Muscle of leg (tissue), 11 donors: ENCODE measurements around the gene ATP7B. TPM values are rescaled to one million over a fixed set of nuclear protein-coding genes. Genes with fewer than 3 reads are reported as not detected.

ENCODE experiments used
- DNase-seq: peaks from one replicate; pipeline ENCODE4 v3.0.0; 2013
- H3K27ac ChIP-seq: one replicate; pipeline ENCODE4 v1.5.1; 2013; ENCODE audit warnings: mild to moderate bottlenecking, low read length, control low read depth
- H3K27me3 ChIP-seq: one replicate; pipeline ENCODE4 v1.6.1; 2013; ENCODE audit warnings: low read length; ENCODE audit not compliant: control insufficient read depth, insufficient read depth
- H3K36me3 ChIP-seq: one replicate; pipeline ENCODE4 v1.6.1; 2013; ENCODE audit warnings: low read length; ENCODE audit not compliant: control insufficient read depth, insufficient read depth
- H3K4me1 ChIP-seq: one replicate; pipeline ENCODE4 v1.6.1; 2013; ENCODE audit warnings: low read length; ENCODE audit not compliant: control insufficient read depth, insufficient read depth
- H3K4me3 ChIP-seq: one replicate; pipeline ENCODE4 v1.5.1; 2013; ENCODE audit warnings: low read length, control low read depth
- H3K9me3 ChIP-seq: replicated peaks from 2 replicates; pipeline ENCODE4 v1.6.1; 2013; ENCODE audit warnings: low read depth, low read length; ENCODE audit not compliant: control insufficient read depth
- WGBS: methylation state at CpG from one replicate; pipeline ENCODE4 v1.1.5; 2013; ENCODE audit warnings: missing lambda C conversion rate; ENCODE audit not compliant: insufficient coverage; 5-methylcytosine and 5-hydroxymethylcytosine counted together
- polyA plus RNA-seq, 8 donors: library from polyadenylated mRNA; unstranded; fragments of 120-200 nt; gene quantifications; one replicate each; pipeline versions ENCODE4 v1.2.1 to v1.2.3, GENCODE V29; 2013; ENCODE audit warnings: inconsistent platforms in 1 of 8, low replicate concordance in 1 of 8; ENCODE audit not compliant: insufficient read length in 8 of 8, insufficient read depth in 1 of 8
- total RNA-seq: library from RNA; stranded (reverse); fragments of 120-200 nt; gene quantifications from one replicate; pipeline ENCODE4 v1.2.4, GENCODE V29; 2013

Gene ATP7B
- total and polyA plus RNA-seq, 9 donors: 5.1 to 8.6 (median 7.0) TPM

- WGBS: 74% methylated on average over 3 of the region's 6 CpGs
- Histone ChIP-seq H3K9me3 (no peaks in the 10 kb centered on the region), H3K27me3 (no peaks in the 10 kb centered on the region), H3K4me3 (no peak overlapping the region), H3K36me3 (no peaks in the 10 kb centered on the region), H3K27ac (no peak overlapping the region), H3K4me1 (no peaks in the 10 kb centered on the region)
- no peak for DNase-seq
Measured at GRCh38 chr13:51905787-51906186, 105.5 kb downstream of the ATP7B start.

- Histone ChIP-seq H3K27me3 (no peaks in the 10 kb centered on the region), H3K36me3 (no peaks in the 10 kb centered on the region), H3K4me3 (no peak overlapping the region), H3K27ac (no peak overlapping the region), H3K9me3 (no peaks in the 10 kb centered on the region), H3K4me1 (no peaks in the 10 kb centered on the region)
- WGBS: 60% methylated on average over 2 of the region's 4 CpGs
- no peak for DNase-seq
Measured at GRCh38 chr13:51902776-51903175, 108.5 kb downstream of the ATP7B start.

DNA sequence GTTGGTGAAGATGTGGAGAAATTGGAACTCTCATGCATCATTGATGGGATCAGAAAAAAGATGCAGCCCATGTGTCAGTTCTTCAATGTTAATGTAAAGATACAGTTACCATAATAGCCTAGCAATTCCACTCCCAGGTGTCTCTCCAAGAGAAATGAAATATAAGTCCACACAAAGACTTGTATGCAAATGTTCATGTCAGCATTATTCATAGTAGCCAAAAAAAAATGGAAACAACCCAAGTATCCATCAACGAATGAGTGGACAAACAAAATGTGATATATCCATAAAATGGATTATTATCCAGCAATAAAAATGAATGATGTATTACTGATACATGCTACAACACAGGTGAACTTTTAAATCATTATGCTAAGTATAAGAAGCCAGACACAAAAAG is 110.8 kb downstream of the ATP7B start:
- H3K27me3 ChIP-seq: no peaks in the 10 kb centered on the region
- no peaks in the 10 kb centered on the region for H3K9me3 ChIP-seq
- H3K4me1 ChIP-seq: no peaks in the 10 kb centered on the region
- WGBS: no CpG with 5 or more reads among the region's 1 CpG
- DNase-seq: no peak
- no peak overlapping the region for H3K27ac ChIP-seq
- H3K36me3 ChIP-seq: no peaks in the 10 kb centered on the region
- H3K4me3 ChIP-seq: no peak overlapping the region

DNA sequence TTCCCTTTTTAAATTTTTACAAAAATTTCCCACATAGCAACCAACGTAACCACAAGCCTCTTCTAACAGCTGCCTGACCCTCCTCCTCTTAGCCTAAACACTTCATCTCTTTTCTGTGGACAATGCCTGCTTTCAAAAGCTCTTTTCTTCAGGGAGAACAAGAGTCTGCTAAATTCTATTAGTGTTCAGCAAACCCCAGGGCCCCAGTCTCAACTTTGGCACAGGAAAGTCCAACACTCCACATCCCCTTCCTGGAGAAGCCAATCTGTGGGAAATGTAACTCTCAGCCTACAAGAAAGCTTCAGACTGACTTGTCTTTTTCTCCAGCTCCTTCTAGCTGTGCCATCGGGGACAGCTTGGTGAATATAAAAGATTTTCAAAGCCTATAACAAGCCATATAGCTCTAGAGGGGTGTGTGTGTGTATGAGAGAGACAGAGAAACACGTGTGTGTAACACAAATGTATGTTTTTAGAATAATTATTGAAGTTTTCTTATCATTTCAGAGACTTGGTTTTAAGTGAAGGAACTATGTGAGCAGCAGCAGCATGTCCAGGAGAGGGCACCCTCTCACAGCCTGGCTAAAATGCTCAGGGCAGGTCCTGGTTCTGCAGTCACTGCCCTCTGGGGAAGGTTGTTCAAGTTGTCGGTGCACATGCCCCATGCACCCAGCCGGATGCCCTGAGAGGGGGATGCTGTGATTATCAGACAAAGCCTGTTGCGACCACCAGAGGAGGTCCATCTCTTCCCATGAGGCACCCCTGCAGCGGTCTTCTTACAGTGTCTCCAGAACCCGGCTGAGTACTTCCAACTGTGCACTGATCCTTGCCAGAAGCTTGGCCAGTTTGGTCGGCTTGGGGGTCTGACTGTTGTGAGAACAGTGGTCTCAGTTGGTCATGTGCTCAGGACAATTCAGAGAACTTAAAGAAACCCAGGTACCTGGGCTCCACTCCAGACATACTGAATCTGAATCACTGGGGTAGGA is 115.1 kb downstream of the ATP7B start:
- WGBS: 30% methylated on average over 5 of the region's 9 CpGs
- Histone ChIP-seq H3K9me3 (no peaks in the 10 kb centered on the region), H3K36me3 (no peaks in the 10 kb centered on the region), H3K27ac (no peak overlapping the region), H3K27me3 (no peaks in the 10 kb centered on the region), H3K4me3 (no peak overlapping the region), H3K4me1 (no peaks in the 10 kb centered on the region)
- peak; percentile 43 for DNase-seq

DNA sequence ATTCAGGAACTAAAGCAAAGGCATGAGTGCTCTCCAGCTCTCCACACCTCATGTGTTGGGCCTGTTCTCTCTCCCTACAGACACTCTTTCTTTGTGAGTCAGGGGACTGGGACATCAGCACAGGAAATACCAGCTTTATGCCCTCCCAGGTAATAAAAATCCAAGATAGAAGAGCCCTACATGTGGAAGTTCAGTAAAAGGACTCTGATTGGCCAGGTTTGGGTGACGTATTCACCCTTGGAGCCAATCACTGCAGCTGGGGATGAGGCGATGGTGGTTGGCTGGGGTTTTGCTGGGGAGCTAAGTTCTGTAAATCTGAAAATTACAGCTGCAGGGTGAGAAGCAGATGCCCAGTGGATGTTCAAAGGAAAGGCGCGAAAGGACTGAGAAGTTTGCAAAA is 117.0 kb downstream of the ATP7B start:
- no peaks in the 10 kb centered on the region for H3K4me1 ChIP-seq
- H3K4me3 ChIP-seq: no peak overlapping the region
- H3K36me3 ChIP-seq: no peaks in the 10 kb centered on the region
- DNase-seq: no peak
- H3K9me3 ChIP-seq: no peaks in the 10 kb centered on the region
- 81% methylated on average over 4 of the region's 4 CpGs for WGBS
- H3K27me3 ChIP-seq: no peaks in the 10 kb centered on the region
- H3K27ac ChIP-seq: no peak overlapping the region

- H3K4me3 ChIP-seq: no peak overlapping the region
- no peak for DNase-seq
- no peaks in the 10 kb centered on the region for H3K4me1 ChIP-seq
- H3K27me3 ChIP-seq: no peaks in the 10 kb centered on the region
- no peaks in the 10 kb centered on the region for H3K9me3 ChIP-seq
- no peak overlapping the region for H3K27ac ChIP-seq
- WGBS: 33% methylated on average over 2 of the region's 3 CpGs
- no peaks in the 10 kb centered on the region for H3K36me3 ChIP-seq
Measured at GRCh38 chr13:51892657-51893056, 118.6 kb downstream of the ATP7B start.

GRCh38 chr13:51887468-51887867 is 123.8 kb downstream of the ATP7B start:
- Histone ChIP-seq H3K4me1 (no peaks in the 10 kb centered on the region), H3K27ac (no peak overlapping the region), H3K36me3 (no peaks in the 10 kb centered on the region), H3K9me3 (peaks cover 4% of the 10 kb centered on the region), H3K27me3 (no peaks in the 10 kb centered on the region), H3K4me3 (no peak overlapping the region)
- DNase-seq: peak; percentile 50
- WGBS: no CpG with 5 or more reads among the region's 2 CpGs

- H3K4me1 ChIP-seq: no peaks in the 10 kb centered on the region
- H3K4me3 ChIP-seq: no peak overlapping the region
- 86% methylated on average over 1 of the region's 2 CpGs for WGBS
- H3K27me3 ChIP-seq: no peaks in the 10 kb centered on the region
- no peak for DNase-seq
- H3K9me3 ChIP-seq: peaks cover 7% of the 10 kb centered on the region
- no peak overlapping the region for H3K27ac ChIP-seq
- no peaks in the 10 kb centered on the region for H3K36me3 ChIP-seq
Measured at GRCh38 chr13:51885651-51886050, 125.6 kb downstream of the ATP7B start.

- 69% methylated on average over 5 of the region's 5 CpGs for WGBS
Measured at GRCh38 chr13:51883226-51883600, 128.0 kb downstream of the ATP7B start.

More at GRCh38 chr13:51883226-51883600, 128.0 kb downstream of the ATP7B start:
- Histone ChIP-seq H3K4me3 (no peak overlapping the region), H3K27me3 (no peaks in the 10 kb centered on the region), H3K4me1 (no peaks in the 10 kb centered on the region), H3K27ac (no peak overlapping the region), H3K9me3 (peaks cover 7% of the 10 kb centered on the region), H3K36me3 (no peaks in the 10 kb centered on the region)
- DNase-seq: no peak
